ENCODE results near the gene VTI1A.
A peak's percentile ranks its signal among the peaks of the same experiment; 100 is the strongest.

The VTI1A gene

GRCh38 chr10:112793202-112793921 lies 346.3 kb downstream of the VTI1A start:
- no peak for DNase-seq

- no peak for DNase-seq
Measured at GRCh38 chr10:112794201-112794600, 347.2 kb downstream of the VTI1A start.

GRCh38 chr10:112795067-112795466 lies 348.1 kb downstream of the VTI1A start:
- DNase-seq: no peak

GRCh38 chr10:112797197-112797596 lies 350.2 kb downstream of the VTI1A start:
- no peak for DNase-seq

- no peak for DNase-seq
Measured at GRCh38 chr10:112797855-112798254, 350.8 kb downstream of the VTI1A start.

GRCh38 chr10:112799038-112799437 lies 352.0 kb downstream of the VTI1A start:
- no peak for DNase-seq

GRCh38 chr10:112799726-112800510 lies 352.9 kb downstream of the VTI1A start:
- no peak for DNase-seq

GRCh38 chr10:112801004-112801403 lies 354.0 kb downstream of the VTI1A start:
- DNase-seq: no peak

- DNase-seq: no peak
Measured at GRCh38 chr10:112801748-112802147, 354.7 kb downstream of the VTI1A start.

GRCh38 chr10:112802411-112803022 lies 355.5 kb downstream of the VTI1A start:
- no peak for DNase-seq

- peak; percentile 19 for DNase-seq
Measured at GRCh38 chr10:112803961-112804401, 357.0 kb downstream of the VTI1A start.

- no peak for DNase-seq
Measured at GRCh38 chr10:112805254-112805590, 358.2 kb downstream of the VTI1A start.

- DNase-seq: no peak
Measured at GRCh38 chr10:112805701-112806100, 358.7 kb downstream of the VTI1A start.

GRCh38 chr10:112807013-112807412 lies 360.0 kb downstream of the VTI1A start:
- no peak for DNase-seq

- no peak for DNase-seq
Measured at GRCh38 chr10:112809736-112810135, 362.7 kb downstream of the VTI1A start.

GRCh38 chr10:112810711-112811151 lies 363.7 kb downstream of the VTI1A start:
- DNase-seq: no peak

- no peak for DNase-seq
Measured at GRCh38 chr10:112811741-112812551, 364.9 kb downstream of the VTI1A start.

- no peak for DNase-seq
Measured at GRCh38 chr10:112812586-112812985, 365.6 kb downstream of the VTI1A start.

- DNase-seq: no peak
Measured at GRCh38 chr10:112813866-112814591, 367.0 kb downstream of the VTI1A start.

- DNase-seq: no peak
Measured at GRCh38 chr10:112815269-112816032, 368.4 kb downstream of the VTI1A start.

- DNase-seq: no peak
Measured at GRCh38 chr10:112816033-112816430, 369.0 kb downstream of the VTI1A start.
